HG02973 (cell line): ENCODE results near the gene SLC6A17.

Experiments used
- ATAC-seq: cut with Tn5 transposase; IDR thresholded peaks from one replicate; pipeline ENCODE4 v1.9.1; 2021; ENCODE audit warnings: moderate library complexity; ENCODE audit not compliant: unreplicated experiment

SLC6A17 gene

DNA sequence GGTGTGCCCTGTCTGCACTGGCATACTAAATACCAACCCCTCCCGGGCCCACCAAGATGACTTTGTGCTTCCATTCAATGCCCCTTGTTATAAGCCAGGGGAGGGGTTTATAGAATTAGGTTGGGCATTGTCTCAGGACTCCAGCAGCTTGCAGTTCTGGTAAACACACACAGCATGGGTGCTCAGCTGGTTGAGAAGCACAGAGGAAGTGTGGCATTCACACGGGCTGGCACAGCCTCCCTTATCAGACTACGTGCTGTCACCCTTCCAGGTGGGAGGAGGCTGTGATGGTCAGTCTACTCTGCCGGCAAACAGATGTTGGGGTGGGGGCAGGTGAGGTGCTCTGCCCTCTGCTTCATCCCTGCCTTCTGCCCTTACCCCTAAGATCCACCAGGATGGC is 15.0 kb upstream of the SLC6A17 start:
- no peak for ATAC-seq

DNA sequence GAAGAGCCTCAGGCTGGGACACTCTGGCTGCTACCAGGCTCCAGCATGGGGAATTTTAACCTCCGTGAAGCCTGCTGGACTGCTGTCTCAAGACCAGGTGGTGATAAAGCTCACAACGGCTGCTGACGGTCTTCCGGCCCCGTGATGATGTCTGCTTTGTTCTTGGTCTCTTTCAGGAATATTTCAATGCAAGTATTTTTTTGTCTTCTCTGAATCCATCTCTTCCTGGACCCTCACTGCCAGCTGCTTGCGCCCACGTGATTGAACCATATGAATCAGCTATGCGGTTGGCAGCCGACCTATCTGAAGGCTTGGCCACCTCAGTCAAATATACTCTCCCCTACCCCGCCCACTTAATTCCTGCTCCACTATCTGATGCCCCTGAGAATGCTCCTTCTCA is 14.6 kb upstream of the SLC6A17 start:
- no peak for ATAC-seq

DNA sequence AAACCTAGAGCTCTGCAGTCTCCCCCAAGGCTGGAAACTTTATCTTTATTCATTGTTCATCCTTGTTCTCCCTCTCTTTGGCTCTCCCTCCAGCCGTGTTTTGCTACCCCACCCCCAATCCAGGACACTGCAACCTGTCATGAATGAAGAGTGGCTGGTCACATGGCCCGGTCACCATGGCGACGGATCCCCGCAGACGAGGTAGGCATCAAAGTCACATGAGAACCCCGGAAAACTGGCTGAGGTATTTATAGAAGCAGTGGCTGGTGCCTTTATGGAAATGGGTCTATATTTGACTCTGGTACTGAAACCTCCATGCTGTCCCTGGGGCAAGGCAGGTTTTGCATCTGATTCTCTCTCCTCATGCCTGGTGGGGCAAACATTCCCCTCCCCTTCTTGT is 13.4 kb upstream of the SLC6A17 start:
- ATAC-seq = no peak

DNA sequence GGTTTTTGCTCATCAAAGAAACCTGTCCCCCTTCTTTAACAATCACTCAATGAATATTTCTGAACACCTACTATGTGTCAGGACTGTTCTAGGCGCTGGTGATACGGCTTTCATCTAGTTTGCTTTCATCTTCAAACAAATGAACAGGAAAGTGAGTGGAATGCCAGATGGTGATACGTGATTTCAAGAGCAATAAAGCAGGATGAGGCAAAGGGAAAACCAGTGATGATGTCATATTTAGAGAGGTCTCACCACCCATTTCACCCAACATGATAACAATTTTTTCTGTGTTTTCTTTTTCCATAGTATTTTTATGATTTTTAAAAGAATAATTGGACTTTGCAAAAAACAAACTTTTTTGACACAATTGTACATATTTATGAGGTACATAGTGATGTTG is 11.3 kb upstream of the SLC6A17 start:
- no peak for ATAC-seq

DNA sequence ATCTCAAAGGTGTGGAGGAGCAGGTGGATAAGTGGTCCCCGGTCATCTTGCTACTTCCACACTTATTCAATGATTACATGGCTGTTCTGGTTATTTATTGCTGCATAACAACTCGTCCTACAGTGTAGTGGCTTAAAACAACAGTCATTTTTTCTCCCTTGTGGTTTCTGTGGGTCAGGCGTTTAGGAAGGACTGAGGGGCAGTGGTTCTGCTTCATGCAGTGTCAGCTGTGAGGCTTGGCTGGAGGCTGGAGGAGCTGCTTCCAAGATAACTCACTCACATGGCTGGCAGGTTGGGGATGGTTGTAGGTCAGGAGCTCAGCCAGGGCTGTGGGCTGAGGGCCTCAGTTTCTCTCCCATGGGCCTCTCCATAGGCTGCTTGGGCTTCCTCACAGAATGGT is 5.9 kb upstream of the SLC6A17 start:
- ATAC-seq = no peak

DNA sequence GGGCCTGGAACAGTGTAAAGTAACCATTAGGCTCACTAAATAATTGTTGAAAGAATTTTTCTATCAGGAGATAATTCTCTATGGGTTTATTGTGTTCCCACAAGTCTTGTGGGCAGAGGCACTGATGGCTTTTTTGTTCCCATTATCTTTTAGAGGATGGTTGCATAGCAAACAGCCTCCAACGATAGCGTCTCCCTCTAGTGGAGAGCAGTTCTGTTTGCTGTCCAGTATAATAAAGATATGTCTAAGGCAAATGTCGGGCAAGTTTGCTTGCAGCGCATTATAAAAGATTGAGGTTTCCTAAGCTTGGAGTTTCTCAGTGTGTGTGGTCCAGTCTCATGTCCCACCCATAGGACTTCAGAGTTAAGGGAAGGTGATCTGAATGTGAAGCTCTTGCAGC is 1.3 kb upstream of the SLC6A17 start:
- no peak for ATAC-seq

DNA sequence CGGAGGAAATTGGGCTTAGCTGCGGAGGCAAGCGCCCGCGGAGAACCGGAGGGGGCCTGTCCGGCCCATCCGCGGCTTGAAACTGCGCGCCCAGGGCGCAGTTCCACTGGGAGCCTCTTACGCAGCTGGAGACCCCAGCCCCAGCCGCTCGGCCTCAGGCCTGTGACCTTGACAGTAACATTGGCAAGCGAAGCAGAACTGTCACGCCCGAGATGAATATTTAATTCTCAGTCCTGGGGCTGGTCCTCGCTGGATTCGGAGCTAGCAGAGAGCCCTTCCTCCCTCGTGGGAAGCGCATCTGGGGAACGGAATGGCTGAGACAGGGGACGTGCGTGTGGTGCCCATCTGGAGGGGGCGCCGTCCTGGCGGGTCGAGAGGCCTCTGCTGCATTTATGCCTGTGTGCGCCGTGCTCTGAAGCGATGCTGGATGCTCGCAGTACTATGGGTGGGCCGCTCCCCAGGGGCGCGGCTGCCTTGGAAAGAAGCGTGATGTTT is 928 bp downstream of the SLC6A17 start:
- ATAC-seq = no peak

DNA sequence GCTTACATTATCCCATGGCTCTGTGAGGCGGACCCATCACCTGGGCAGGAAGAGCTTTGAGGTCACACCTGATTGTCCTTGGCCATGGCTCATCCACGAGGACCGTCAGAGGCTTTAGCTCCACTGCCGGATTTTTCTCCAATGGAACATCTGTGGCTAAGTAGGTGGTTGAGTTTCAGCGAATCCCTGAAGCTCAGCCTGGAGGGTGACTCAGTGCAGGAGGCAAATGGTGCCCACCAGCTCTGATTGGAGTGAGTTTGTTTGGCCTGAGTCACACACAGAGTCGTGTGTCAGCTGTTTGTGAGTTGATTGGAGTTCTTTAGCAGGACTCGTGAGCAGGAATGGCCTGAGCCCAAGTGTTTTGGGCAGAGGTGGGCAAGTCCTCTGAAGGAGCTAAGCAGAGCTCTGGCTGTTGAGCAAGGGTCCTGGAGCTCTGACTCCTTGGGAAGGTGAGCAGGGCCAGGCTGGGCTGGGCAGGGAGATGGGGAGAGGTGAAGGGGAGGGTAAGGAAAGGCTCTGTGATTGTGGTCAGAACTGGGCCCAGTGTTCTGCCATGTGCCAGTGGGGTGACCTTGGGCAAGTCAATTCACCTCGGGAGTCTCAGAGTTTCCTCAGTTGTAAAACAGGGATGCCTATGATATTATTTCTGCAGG is 2.0 kb downstream of the SLC6A17 start:
- no peak for ATAC-seq

DNA sequence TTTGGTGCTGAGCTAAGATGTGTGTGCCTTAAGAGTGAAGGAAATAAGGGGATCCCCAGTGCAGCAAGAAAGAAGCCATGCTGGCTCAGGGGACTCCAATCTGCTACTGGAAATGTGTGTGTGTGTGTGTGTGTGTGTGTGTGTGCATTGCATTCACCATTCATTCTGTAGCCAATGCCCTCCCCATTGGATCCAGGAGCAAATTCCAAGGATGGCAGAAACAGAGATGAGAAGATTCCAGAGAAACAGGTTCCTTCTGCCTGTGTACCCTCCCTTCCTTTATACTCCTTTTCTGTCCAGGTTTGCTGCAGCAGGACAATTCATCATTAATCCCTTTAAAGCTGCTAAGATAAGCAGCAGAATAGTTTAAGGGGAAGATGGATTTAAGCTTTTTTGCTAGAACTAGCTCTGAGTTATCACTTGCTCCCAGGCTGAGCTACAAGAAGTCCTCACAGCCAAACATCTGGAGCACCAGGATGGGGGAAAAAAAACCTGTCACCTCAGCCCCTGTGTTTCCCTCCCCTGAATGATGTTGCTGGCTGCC is 3.2 kb downstream of the SLC6A17 start:
- ATAC-seq = no peak

DNA sequence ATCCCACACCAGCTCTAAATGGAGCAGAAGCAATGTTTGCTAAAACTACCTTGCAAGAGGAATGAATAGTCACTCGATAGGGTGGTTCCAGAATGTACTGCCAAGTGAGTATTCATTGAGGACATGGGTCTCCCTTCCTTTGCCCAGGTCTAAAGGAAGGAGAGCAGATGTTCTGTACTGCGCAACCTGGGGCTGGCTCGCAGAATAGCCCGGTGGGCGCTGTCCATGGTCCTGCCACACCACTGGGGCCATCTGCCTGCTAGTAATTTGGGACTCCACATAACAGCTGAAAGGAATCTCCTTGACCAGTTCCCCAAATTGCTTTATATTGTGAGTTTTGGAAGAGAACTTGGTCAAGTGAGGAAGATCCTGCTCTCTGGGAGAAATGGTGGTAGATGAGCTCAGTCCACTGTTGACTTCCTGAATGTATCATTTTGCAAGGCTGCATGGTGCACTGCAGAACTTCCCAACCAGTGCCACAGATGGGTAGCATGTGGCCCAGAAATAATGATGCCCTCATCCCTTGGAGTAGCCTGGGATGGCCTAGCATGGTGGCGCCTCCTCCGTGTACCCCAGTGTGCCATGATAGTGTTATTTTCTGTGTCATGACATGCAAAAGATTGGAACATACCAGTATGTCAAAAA is 5.7 kb downstream of the SLC6A17 start:
- no peak for ATAC-seq

DNA sequence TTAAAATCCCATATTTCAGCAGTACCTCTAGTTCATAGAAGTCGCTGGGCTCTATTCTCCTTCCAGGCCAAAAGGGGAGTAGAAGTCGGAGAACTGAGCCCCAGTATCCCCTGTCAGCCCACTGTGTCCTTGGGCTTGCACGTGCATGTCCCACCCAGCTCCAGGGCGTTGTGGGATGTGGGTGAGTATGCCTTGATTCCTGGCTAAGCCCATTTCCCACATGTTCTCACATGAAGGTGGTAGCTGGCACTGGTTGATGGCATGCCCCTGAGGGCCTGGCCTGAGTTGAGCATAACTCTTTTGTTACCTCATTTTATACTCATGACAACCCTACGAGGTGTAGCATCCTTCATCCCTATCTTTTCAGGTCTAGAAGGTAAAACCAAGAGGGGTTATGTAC is 8.0 kb downstream of the SLC6A17 start:
- no peak for ATAC-seq

DNA sequence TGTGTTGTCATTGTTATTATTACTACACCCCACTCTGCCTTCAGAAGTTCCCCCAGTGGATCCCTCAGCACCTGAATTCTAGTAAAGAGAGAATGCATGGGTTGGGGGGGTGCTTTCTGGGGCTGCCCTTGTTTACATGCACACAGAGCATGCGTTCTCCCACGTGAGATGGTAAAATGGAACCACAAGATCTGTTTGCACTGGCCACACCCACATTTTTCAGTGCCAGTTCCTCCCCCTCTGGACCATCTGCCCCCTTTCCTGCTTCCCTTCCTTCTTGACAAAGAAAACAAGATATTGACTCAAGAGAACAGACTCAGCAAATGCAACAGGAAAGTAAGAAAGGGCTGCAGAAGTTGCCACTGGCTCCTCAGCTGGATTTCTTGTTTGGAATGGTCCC is 8.9 kb downstream of the SLC6A17 start:
- ATAC-seq = no peak

DNA sequence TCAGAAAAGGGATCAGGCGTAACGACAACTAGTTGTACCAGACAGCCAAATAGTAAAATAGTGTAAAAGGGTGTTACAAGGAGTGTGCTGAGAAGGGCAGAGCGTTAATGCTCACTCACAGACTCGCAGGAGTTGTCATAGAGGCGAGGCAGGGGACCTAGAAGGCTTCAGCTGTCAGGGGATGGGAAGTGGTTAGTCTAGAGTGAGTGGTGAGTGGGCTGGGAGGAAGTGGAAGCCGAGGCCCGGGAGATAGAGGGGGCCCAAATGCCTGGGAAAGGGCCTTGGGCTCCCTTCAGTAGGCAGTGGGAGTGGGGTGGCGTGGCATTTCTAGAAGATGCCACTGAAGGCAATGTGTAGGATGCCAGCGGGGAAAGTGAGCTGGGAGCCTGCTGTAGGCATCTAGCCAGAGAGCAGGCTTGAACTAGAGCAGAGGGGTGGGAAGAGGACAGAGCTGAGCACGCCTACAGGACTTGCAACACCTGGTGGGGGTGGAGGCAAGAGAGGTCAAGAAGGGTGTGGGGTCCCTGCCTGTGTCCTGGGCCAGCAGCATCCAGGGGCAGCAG is 10.3 kb downstream of the SLC6A17 start:
- no peak for ATAC-seq

DNA sequence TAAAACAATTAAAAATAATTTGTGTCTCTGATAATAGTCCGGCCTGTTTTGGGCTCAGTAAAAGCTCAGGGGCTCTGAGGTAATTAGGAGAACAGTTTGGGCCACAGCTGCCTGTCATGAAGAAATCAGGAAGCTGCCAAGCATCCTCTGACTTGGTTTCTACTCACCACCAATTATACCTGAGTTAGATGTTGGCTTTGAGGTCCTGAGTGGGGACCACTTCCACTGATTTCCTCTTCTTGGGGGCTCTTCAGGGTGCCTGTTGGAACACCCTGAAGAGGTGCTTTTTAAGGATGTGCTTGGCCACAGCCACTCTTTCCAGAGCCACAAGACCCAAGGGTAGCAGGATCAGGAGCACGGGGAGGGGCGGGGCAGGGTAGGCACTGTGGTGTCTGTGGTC is 10.9 kb downstream of the SLC6A17 start:
- no peak for ATAC-seq

DNA sequence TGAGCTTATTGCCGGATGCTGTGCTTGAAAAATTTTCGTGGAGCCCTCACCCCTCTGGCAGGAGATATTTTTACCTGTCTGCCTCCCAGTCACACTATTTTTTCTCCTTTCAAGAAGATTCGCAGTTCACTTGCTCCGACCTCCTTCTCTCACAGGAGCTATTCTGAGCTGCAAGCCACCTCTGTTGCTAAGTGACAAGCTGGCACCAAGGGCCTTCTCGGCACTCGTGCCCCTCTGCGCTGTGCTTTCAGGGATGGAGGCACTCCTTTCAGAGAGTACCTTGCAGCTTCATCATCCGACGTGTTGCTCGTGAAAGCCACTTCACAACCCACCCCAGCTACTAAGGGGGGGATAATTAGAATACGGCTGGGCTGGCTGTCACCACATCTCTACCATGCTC is 11.6 kb downstream of the SLC6A17 start:
- no peak for ATAC-seq

DNA sequence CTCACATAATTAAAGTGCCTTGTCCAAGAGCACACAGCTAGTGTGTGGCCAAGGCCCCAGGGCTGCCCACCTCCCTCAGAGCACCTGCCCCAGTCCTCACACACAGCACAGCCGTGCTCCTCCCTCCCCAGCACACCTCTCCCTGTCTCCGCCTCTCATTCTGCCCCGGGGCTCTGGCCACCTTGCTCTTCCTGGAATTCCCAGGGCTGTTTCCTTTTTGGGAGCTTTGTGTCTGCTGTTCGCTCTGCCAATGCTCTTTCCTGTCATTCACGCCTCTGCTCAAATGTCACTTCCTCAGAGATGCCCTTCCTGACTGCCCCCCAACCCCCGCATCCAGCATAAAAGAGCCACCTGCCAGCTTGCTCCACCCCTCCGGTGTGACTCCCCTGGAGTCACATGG is 13.3 kb downstream of the SLC6A17 start:
- ATAC-seq = no peak

DNA sequence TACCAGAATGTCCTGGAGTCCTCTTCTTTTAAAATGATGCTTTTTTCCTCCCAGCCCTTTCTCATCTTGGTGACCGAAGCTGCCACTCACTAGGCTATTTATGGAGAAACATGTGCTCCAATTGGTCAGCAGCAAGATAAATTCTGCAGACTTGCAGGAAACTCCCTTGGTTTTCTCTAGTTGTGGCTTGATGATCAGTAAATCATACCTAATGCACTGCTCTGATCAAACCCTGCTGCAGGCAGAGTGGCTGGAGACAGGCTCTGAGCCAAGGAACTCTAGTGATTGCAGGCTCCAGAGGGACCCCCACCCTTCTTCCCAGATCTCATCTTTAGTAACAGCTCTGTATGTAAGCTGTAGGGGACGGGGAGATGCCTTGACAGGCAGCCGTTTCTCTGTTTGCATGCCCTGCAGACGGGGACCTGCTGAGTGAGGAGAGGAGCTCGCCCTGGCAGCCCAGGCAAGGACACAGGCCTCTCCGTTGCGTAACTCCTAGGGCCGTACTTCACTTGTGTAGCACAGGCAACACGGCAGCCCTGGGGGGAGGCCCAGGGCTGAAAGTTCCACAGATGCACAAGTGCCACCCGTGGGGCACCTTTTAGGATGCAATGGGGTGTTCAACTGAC is 14.5 kb downstream of the SLC6A17 start:
- ATAC-seq = no peak

DNA sequence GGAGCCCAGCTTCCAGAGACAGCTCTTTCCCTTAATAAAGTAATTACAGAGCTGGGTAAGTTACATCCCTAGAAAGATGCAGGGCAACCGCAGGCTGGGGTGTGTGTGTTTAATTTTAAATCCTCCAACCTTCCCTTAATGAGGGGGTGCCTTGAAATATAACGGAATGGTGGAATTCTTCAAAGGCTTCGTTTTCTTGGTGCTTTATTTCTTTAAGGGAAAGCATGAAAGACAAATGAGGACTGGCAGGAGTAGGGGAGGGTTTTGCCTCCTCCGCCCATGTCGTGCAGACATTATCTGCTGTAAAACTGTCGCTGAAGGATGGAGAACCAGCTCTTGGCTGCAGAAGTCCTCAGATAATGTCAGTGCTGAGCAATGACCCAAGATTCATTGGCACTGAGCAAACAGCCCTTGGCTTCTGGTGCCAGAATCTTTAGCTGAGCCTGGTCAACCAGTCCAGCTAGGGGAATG is 15.5 kb downstream of the SLC6A17 start:
- ATAC-seq = no peak

DNA sequence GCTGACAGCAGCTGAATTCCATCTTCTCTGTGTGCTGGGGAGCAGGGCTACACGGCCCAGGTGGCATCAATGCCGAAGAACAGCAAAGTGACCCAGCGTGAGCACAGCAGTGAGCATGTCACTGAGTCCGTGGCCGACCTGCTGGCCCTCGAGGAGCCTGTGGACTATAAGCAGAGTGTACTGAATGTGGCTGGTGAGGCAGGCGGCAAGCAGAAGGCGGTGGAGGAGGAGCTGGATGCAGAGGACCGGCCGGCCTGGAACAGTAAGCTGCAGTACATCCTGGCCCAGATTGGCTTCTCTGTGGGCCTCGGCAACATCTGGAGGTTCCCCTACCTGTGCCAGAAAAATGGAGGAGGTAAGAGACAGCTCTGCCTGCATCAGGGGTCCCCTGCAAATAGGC is 16.6 kb downstream of the SLC6A17 start:
- ATAC-seq = no peak

DNA sequence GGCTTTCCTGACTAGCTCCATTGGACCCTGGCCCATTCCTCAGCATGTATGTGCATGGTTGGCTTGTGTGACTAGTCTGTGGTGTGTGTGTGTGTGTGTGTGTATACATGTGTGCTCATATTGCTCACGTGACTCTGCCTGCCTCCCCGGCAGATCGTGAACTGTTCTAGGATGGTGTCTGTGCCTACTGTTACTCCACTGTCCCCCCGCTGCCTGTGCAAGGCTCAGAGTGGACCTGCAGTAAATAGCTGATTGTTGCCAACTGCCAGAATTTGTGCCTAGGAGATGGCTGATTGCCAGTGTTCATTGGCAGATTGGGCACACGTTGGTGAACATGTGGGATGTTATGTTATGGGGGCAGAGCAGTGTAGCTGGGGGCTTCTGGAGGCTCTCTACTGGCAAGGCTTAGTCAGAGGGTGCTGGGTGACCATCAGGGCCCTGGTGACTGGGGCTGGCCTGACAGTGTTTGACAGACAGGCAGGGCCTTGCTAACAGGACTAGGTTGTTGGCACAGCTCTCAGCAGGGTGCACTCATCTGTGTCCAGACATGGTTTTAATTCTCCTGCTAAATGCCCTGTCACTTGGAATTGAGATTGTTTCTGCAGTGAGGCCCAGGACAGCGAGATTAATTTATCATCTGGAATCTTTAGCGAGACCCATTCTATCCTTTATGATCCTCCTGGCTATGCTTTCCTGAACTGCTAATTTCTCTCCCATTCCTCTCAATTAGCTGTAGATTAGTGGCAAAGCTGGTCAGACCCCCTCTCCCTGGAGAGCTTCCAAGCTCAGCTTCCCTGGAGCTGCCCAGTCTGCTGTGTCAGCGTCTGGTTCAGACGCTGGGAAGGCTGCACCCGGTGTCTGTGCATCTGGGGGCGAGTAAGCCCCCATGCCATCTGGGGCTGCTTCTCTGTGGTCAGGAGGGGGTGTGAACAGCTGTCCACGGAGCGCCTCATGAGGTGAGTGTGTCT is 20.8 kb downstream of the SLC6A17 start:
- ATAC-seq = no peak

DNA sequence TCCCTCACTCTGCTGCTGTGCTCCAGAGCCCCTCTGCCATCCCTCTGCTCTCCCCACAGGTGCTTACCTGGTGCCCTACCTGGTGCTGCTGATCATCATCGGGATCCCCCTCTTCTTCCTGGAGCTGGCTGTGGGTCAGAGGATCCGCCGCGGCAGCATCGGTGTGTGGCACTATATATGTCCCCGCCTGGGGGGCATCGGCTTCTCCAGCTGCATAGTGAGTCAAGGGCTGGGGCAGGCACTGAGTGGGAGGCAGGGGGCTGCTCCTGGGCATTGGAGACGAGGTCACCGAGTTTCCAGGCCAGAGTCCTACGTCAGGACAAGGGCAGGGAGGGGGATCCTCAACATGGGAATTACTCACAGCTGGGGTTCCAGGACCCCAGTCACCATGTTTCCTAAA is 21.7 kb downstream of the SLC6A17 start:
- no peak for ATAC-seq
